HG03460 (cell line): ENCODE data around the gene BRMS1.
"Not testable (repeated sequence)": the region's sequence is repeated elsewhere in the genome, so short reads cannot be mapped to it uniquely, and the experiment has no call there.

ENCODE experiments used
- ATAC-seq: cut with Tn5 transposase; IDR thresholded peaks from one replicate; pipeline ENCODE4 v1.9.1; 2021; ENCODE audit not compliant: unreplicated experiment

The BRMS1 gene, protein sequence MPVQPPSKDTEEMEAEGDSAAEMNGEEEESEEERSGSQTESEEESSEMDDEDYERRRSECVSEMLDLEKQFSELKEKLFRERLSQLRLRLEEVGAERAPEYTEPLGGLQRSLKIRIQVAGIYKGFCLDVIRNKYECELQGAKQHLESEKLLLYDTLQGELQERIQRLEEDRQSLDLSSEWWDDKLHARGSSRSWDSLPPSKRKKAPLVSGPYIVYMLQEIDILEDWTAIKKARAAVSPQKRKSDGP

GRCh38 chr11:66344550-66345315, at the start of gene BRMS1:
TSS of gene BRMS1 (minus strand) at chr11:66345104. CDS start at chr11:66342234, 2,870 bp downstream.
- peak; percentile 69 for ATAC-seq

DNA sequence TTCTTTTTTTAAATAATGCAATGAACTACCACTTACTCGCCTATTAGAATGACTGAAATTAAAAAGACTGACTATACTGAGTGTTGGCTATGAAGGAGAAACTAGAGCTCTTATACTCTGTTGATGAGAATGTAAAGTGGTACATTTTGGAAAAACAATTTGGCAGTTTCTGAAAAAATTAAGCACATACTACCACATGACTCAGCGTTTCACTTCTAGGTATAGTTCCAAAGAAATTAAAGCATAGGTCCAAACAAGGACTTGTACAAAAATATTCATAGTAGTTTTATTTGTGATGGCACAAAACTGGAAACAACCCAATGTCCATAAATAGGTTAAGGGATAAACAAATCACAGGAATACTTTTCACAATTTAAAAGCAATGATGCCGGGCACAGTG, 49.0 kb upstream of the BRMS1 start:
- ATAC-seq: no peak

DNA sequence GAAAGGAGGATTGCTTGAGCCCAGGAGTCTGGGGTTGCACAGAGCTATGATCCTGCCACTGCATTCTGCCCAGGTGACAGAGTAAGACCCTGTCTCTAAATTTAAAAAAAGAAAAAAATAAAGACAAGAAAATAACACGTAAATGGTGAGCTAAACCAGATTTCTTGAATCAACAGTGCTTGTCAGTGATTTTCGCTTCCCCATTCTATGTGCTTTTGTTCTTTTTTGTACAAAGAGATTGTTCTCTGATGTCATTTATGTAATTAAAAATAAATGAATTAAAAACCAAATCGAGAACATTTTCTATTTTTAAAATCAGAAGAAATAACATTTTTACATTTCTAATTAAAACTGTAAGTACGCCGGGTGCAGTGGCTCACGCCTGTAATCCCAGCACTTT, 46.4 kb upstream of the BRMS1 start:
- no peak for ATAC-seq

GRCh38 chr11:66388780-66389386, 44.0 kb upstream of the BRMS1 start:
- ATAC-seq: no peak

DNA sequence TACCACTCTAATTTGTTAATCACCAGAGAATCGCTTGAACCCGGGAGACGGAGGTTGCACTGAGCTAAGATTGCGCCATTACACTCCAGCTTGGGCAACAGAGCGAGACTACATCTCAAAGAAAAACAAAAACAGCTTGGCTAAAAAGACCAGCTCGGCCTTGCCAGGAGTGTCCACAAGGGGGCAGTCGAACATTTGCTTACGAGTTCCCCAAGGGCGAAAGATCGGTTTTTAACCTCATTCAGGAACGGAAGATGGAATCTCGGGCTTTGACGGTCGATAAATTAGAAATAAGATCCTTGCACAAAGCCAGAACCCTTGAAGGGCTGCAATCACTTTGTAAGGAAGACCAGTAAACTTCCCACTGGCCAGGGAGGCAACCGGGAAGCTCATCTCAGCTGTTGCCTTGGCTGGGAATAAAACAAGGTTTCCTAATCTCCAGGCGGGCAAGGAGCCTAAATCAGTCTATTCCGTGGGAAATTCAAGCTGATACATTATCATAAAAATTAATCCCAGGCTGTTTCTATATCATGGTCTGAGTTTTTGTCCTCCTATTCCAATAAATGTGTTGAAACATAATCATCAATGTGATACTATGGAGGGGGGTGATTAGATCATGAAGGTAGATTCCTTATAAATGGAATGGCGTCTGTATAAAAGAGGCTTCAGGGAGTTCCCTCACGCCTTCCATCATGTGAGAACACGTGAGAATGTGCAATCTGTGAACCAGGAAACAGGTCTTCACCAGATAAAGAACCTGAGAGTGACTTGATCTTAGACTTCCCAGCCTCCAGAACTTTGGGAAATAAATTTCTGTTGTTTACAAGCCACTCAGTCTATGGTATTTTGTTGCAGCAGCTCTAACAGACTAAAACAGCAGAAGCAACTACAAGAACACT, 41.5 kb upstream of the BRMS1 start:
- no peak for ATAC-seq

DNA sequence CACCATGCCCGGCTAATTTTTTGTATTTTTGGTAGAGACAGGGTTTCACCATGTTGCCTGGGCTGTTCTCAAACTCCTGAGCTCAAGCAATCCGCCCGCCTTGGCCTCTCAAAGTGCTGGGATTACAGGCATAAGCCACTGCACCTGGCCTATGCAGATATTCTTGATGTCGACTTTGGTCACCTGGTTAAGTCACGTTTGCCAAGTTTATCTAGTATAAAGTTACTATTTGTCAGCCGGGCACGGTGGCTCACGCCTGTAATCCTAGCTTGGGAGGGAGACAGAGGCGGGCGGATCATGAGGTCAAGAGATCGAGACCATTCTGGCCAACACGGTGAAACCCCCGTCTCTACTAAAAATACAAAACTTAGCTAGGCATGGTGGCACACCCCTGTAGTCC, 39.4 kb upstream of the BRMS1 start:
- ATAC-seq: not testable (repeated sequence)

GRCh38 chr11:66380264-66380663, 35.4 kb upstream of the BRMS1 start:
- not testable (repeated sequence) for ATAC-seq

GRCh38 chr11:66373690-66374287, 28.9 kb upstream of the BRMS1 start:
- not testable (repeated sequence) for ATAC-seq

DNA sequence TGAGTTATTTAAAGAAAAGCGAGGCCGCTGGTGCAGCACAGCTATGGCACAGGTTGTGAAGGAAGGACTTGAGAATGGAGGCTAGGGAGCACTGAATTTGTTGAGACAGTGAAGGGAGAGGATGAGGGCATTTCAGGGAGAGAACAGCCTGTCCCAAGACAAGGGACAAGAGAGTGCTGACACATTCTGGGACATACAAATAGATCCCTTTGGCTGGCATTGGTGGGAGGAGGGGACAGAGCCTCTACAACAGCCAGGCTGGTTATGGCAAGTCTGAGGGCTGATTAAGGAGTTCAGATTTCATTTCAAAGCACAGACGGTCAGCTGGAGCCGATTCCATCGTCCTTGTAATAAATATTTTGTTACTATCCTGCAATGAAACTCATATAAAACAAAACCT, 28.4 kb upstream of the BRMS1 start:
- ATAC-seq: no peak

DNA sequence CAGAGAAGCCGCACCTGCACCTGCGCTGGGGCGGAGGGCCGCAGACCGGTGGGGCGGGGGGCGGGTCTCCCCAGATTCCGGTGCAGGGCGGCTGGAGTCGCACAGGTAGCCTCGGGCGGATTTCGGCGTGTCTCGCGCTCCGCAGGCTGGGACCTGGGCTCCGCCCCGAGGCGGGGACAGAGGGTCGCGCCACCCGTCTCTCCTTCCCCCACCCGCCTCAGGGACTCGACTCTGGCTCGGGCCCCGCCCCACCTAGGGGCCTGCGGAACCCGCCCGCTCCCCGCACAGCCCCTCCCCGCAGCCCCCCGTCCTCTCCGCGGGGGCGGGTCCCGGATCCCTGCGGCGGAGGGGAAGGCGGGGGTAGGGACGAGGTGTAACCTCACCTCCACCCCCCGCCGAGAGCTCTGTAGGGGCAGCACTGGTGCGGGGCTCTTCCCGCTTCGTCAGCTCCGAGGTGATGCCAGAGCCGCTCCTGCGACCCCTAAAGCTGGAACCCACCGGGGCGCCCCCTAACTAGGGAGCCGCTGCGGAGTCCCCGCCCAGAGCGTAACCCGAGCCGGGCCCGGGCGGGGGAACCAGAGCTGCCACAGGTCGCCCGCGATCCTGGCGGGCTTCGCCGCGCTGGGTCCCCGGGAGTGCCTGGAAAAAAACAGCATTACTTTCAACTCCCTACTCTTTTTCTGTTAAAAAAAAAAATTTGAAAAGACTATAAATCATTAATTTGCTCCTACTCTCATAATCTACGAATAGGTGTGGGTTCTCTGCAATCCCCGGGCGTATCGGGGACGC, 26.9 kb upstream of the BRMS1 start, which contains the start of gene SLC29A2:
SLC29A2 (minus strand) TSS at position 134 of the 789 bp plus-strand sequence. CDS start 169 bp downstream, outside the sequence.
- ATAC-seq: peak; percentile 63

GRCh38 chr11:66369073-66369894, 24.4 kb upstream of the BRMS1 start:
- ATAC-seq: no peak

GRCh38 chr11:66368484-66368883, 23.6 kb upstream of the BRMS1 start:
- no peak for ATAC-seq

GRCh38 chr11:66367561-66368312, 22.8 kb upstream of the BRMS1 start:
- ATAC-seq: no peak

DNA sequence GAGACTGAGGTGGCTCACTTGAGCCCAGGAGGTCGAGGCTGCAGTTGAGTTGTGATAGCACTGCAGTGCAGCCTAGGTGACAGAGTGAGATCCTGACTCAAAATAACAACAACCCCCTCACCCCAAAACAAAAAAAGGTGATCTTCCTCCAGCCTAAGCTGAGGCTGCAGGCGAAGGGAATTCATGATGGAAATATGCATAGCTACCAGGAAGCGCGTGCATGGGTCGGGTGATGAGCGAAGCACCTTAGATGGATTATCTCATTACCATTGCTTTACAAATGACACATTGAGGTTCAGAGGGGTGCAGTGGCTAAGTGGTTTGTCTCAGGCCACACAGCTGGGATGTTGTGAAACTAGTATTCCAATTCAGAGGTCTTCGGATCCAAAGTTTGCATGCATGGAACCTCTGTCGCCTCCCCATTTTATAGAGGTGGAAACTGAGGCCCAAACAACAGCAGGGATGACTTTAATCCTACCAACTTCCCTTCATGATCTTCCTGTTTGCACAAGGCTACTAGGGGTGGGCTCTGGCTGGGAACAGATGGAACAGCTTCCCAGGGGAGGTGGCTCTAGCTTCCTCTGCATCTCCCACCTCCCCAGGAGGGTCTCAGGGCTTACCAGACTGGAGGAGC, 22.1 kb upstream of the BRMS1 start:
- no peak for ATAC-seq

GRCh38 chr11:66365711-66366619, 21.1 kb upstream of the BRMS1 start:
- ATAC-seq: no peak

DNA sequence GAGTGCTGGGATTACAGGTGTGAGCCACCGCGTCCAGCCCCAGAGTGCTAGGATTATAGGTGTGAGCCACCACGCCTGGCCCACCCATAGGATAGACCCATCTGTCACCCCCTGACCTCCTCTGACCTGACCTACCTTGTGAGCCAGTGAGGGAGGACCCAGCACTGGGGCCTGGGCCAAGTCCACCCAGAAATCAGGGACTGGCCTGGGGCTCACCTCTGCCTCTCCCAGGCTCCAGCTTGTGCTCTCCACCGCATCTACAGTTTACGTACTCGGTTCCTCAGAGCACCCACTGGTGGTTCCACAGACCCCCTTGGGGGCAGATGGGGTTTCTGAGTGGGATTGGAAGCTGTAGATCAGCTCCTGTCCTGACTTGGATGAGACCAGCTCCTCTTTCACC, 20.3 kb upstream of the BRMS1 start:
- ATAC-seq: no peak
